HEK293 (cell line): ENCODE results near the gene DPF3.

ENCODE experiments used
- CTCF ChIA-PET: fragments of 350-600 bp; formaldehyde crosslinking; extraction: SDS; loops from one replicate; lab custom pipeline; 2021; ENCODE audit warnings: antibody characterized with exemption; lab: Yijun Ruan, JAX
- POLR2A ChIA-PET: fragments of 300-600 bp; formaldehyde crosslinking; extraction: SDS; loops from one replicate; lab custom pipeline; 2020; ENCODE audit warnings: antibody characterized with exemption, inconsistent platforms; lab: Yijun Ruan, JAX
- H3K27ac ChIP-seq: fragments of 200-500 bp; sonication (Bioruptor generic); 2 replicates; pipeline ENCODE4 v1.5.1; 2014; ENCODE audit warnings: low read depth, low read length, control low read depth, inconsistent platforms; ENCODE audit errors: extremely low read depth
- H3K36me3 ChIP-seq, 2 experiments: fragments of 200-500 bp in 1 of 2; sonication (Bioruptor generic) in 1 of 2; 1 replicate in 1 of 2; 2 replicates in 1 of 2; pipeline ENCODE4 v1.5.1; 2014 to 2017; ENCODE audit warnings: inconsistent platforms in 2 of 2, low read length in 2 of 2; ENCODE audit not compliant: control insufficient read depth in 2 of 2, insufficient read depth in 1 of 2
- H3K4me1 ChIP-seq: fragments of 200-500 bp; sonication (Bioruptor generic); 2 replicates; pipeline ENCODE4 v1.5.1; 2014; ENCODE audit warnings: mild to moderate bottlenecking, low read length, inconsistent platforms; ENCODE audit not compliant: control insufficient read depth, insufficient read depth
- H3K4me3 ChIP-seq: 2 replicates; pipeline ENCODE4 v1.5.1; 2011; ENCODE audit warnings: low read depth, mild to moderate bottlenecking, control low read depth, low read length, moderate library complexity
- H3K9me3 ChIP-seq: fragments of 200-500 bp; sonication (Bioruptor generic); 2 replicates; pipeline ENCODE4 v1.5.1; 2014; ENCODE audit warnings: low read depth, low read length, inconsistent platforms; ENCODE audit not compliant: control insufficient read depth, insufficient read depth
- HOXA7 ChIP-seq: sonication (generic); formaldehyde crosslinking; IDR thresholded peaks from 2 replicates; pipeline ENCODE4 v1.8.1; 2022; ENCODE audit warnings: missing genetic modification reagents, borderline replicate concordance
- HOXD13 ChIP-seq: sonication (generic); formaldehyde crosslinking; IDR thresholded peaks from 2 replicates; pipeline ENCODE4 v1.8.0; 2022; ENCODE audit warnings: missing genetic modification reagents, borderline replicate concordance
- KLF7 ChIP-seq: fragments of 450-650 bp; formaldehyde crosslinking; IDR thresholded peaks from 2 replicates; pipeline ENCODE4 v1.5.1; 2016; ENCODE audit warnings: missing biosample characterization, missing genetic modification characterization, borderline replicate concordance
- KLF9 ChIP-seq: fragments of 450-650 bp; formaldehyde crosslinking; IDR thresholded peaks from 2 replicates; pipeline ENCODE4 v1.5.1; 2016; ENCODE audit warnings: missing biosample characterization, missing genetic modification characterization, low read depth
- MYNN ChIP-seq: fragments of 450-650 bp; formaldehyde crosslinking; IDR thresholded peaks from 2 replicates; pipeline ENCODE4 v1.5.1; 2016; ENCODE audit warnings: missing biosample characterization, missing genetic modification characterization, borderline replicate concordance
- MZF1 ChIP-seq: fragments of 450-650 bp; formaldehyde crosslinking; IDR thresholded peaks from 2 replicates; pipeline ENCODE4 v1.5.1; 2017; ENCODE audit warnings: missing biosample characterization, missing genetic modification characterization, borderline replicate concordance
- OVOL3 ChIP-seq: fragments of 450-650 bp; formaldehyde crosslinking; IDR thresholded peaks from 2 replicates; pipeline ENCODE4 v1.5.1; 2016; ENCODE audit warnings: missing biosample characterization, missing genetic modification characterization
- YY2 ChIP-seq: fragments of 450-650 bp; formaldehyde crosslinking; IDR thresholded peaks from 2 replicates; pipeline ENCODE4 v1.5.1; 2016; ENCODE audit warnings: missing biosample characterization, missing genetic modification characterization
- ZEB2 ChIP-seq: fragments of 450-650 bp; formaldehyde crosslinking; IDR thresholded peaks from 2 replicates; pipeline ENCODE4 v1.5.1; 2016; ENCODE audit warnings: missing biosample characterization, missing genetic modification characterization
- ZNF114 ChIP-seq: fragments of 450-650 bp; formaldehyde crosslinking; IDR thresholded peaks from 2 replicates; pipeline ENCODE4 v1.5.0; 2017; ENCODE audit warnings: missing biosample characterization, missing genetic modification characterization
- ZNF18 ChIP-seq: fragments of 450-650 bp; formaldehyde crosslinking; IDR thresholded peaks from 2 replicates; pipeline ENCODE4 v1.5.1; 2016; ENCODE audit warnings: missing biosample characterization, missing genetic modification characterization
- ZNF214 ChIP-seq: fragments of 450-650 bp; formaldehyde crosslinking; IDR thresholded peaks from 2 replicates; pipeline ENCODE4 v1.5.1; 2017; ENCODE audit warnings: missing biosample characterization, mild to moderate bottlenecking, missing genetic modification characterization, borderline replicate concordance
- ZNF23 ChIP-seq: fragments of 450-650 bp; formaldehyde crosslinking; IDR thresholded peaks from 2 replicates; pipeline ENCODE4 v1.5.1; 2016; ENCODE audit warnings: missing biosample characterization, missing genetic modification characterization, borderline replicate concordance
- ZNF341 ChIP-seq: fragments of 450-650 bp; formaldehyde crosslinking; IDR thresholded peaks from 2 replicates; pipeline ENCODE4; 2016; ENCODE audit warnings: low read depth, missing biosample characterization, missing genetic modification characterization
- ZNF350 ChIP-seq: fragments of 450-650 bp; formaldehyde crosslinking; IDR thresholded peaks from 2 replicates; pipeline ENCODE4 v1.5.0; 2017; ENCODE audit warnings: missing biosample characterization, mild to moderate bottlenecking, missing genetic modification characterization
- ZNF404 ChIP-seq: fragments of 450-650 bp; formaldehyde crosslinking; IDR thresholded peaks from 2 replicates; pipeline ENCODE4 v1.5.1; 2017; ENCODE audit warnings: missing biosample characterization, missing genetic modification characterization
- ZNF423 ChIP-seq: fragments of 450-650 bp; formaldehyde crosslinking; IDR thresholded peaks from 2 replicates; pipeline ENCODE4 v1.5.1; 2016; ENCODE audit warnings: missing biosample characterization, missing genetic modification characterization
- ZNF549 ChIP-seq: fragments of 450-650 bp; IDR thresholded peaks from 2 replicates; pipeline ENCODE4 v1.5.1; 2018; ENCODE audit warnings: missing biosample characterization, missing genetic modification characterization, mild to moderate bottlenecking, inconsistent platforms, moderate library complexity
- ZNF560 ChIP-seq: fragments of 450-650 bp; formaldehyde crosslinking; IDR thresholded peaks from 2 replicates; pipeline ENCODE4 v1.5.1; 2017; ENCODE audit warnings: missing biosample characterization, missing genetic modification characterization, borderline replicate concordance
- ZNF561 ChIP-seq: fragments of 450-650 bp; IDR thresholded peaks from 2 replicates; pipeline ENCODE4 v1.5.1; 2018; ENCODE audit warnings: missing biosample characterization, missing genetic modification characterization, borderline replicate concordance
- ZNF585B ChIP-seq: fragments of 450-650 bp; formaldehyde crosslinking; IDR thresholded peaks from 2 replicates; pipeline ENCODE4 v1.5.1; 2016; ENCODE audit warnings: missing biosample characterization, missing genetic modification characterization
- ZNF664 ChIP-seq: fragments of 450-650 bp; formaldehyde crosslinking; IDR thresholded peaks from 2 replicates; pipeline ENCODE4 v1.5.1; 2016; ENCODE audit warnings: missing biosample characterization, missing genetic modification characterization
- ZNF670 ChIP-seq: fragments of 450-650 bp; formaldehyde crosslinking; IDR thresholded peaks from 2 replicates; pipeline ENCODE4 v1.5.1; 2016; ENCODE audit warnings: missing biosample characterization, missing genetic modification characterization, low read depth
- ZNF776 ChIP-seq: fragments of 450-650 bp; formaldehyde crosslinking; IDR thresholded peaks from 2 replicates; pipeline ENCODE4 v1.5.0; 2017; ENCODE audit warnings: missing biosample characterization, missing genetic modification characterization, borderline replicate concordance
- ZNF777 ChIP-seq: fragments of 450-650 bp; formaldehyde crosslinking; IDR thresholded peaks from 2 replicates; pipeline ENCODE4 v1.5.1; 2017; ENCODE audit warnings: missing biosample characterization, missing genetic modification characterization, borderline replicate concordance
- ZNF785 ChIP-seq: fragments of 450-650 bp; formaldehyde crosslinking; IDR thresholded peaks from 2 replicates; pipeline ENCODE4 v1.5.1; 2016; ENCODE audit warnings: missing biosample characterization, missing genetic modification characterization
- ZNF791 ChIP-seq: fragments of 450-650 bp; formaldehyde crosslinking; IDR thresholded peaks from 2 replicates; pipeline ENCODE4 v1.5.1; 2016; ENCODE audit warnings: missing biosample characterization, missing genetic modification characterization
- ZSCAN23 ChIP-seq: fragments of 450-650 bp; formaldehyde crosslinking; IDR thresholded peaks from 2 replicates; pipeline ENCODE4 v1.5.1; 2016; ENCODE audit warnings: missing biosample characterization, missing genetic modification characterization
- ZSCAN30 ChIP-seq: fragments of 450-650 bp; IDR thresholded peaks from 2 replicates; pipeline ENCODE4 v1.5.1; 2018; ENCODE audit warnings: missing biosample characterization, mild to moderate bottlenecking, missing genetic modification characterization, moderate library complexity
- ZSCAN4 ChIP-seq: fragments of 450-650 bp; formaldehyde crosslinking; IDR thresholded peaks from 2 replicates; pipeline ENCODE4 v1.5.1; 2017; ENCODE audit warnings: missing biosample characterization, missing genetic modification characterization
- ZXDB ChIP-seq: fragments of 450-650 bp; formaldehyde crosslinking; IDR thresholded peaks from 2 replicates; pipeline ENCODE4 v1.5.1; 2016; ENCODE audit warnings: missing biosample characterization, missing genetic modification characterization
- TF ChIP-seq, protein P1 (sequence below): fragments of 450-650 bp; formaldehyde crosslinking; IDR thresholded peaks from 2 replicates; pipeline ENCODE4; 2016; ENCODE audit warnings: missing biosample characterization, missing genetic modification characterization
- TF ChIP-seq, protein P2 (sequence below): fragments of 450-650 bp; formaldehyde crosslinking; IDR thresholded peaks from 2 replicates; pipeline ENCODE4 v1.5.1; 2016; ENCODE audit warnings: missing biosample characterization, missing genetic modification characterization

The DPF3 gene

DNA sequence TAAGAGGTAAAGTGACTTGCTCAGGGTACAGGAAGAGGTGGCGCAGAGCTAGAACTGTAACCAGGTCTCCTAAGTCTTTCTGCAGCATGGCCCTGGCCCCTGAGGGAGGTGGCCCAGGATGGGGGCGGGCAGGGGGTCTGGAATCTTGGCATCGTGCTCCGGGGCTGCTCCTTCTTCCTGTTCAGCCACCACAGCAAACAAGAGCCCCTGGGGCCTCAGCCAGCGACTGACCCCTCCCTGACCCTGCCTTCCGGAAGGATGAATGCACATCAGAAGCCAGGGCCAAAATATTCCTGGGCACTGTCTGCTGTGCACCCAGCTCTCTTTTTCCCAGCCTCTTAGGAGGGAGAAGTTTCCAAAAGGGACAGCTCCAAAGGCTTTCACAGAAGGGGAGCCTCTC is 242.8 kb downstream of the DPF3 start:
- ChIA-PET CTCF (interaction anchor here (0.5 kb wide), 1 partner anchor 566 kb away, joined by 10 read pairs; no protein-coding TSS in a partner anchor), POLR2A (interaction anchor here (0.6 kb wide), 2 partner anchors 36 to 197 kb away, joined by 3 read pairs; no protein-coding TSS in a partner anchor)
- no peaks in the 10 kb centered on the region for H3K4me1 ChIP-seq
- TF ChIP-seq ZEB2 (tag by site-specific recombination) (no peak), ZNF670 (no peak), ZNF561 (no peak), ZSCAN4 (tag by site-specific recombination) (no peak), ZNF18 (no peak), ZNF404 (no peak), ZNF114 (tag by site-specific recombination) (no peak), ZSCAN23 (tag by site-specific recombination) (no peak), ZSCAN30 (tag by site-specific recombination) (no peak), ZNF423 (tag by site-specific recombination) (no peak), ZNF785 (no peak), ZNF776 (tag by site-specific recombination) (no peak), HOXA7 (CRISPR knock-in tag) (no peak), ZNF23 (no peak), KLF7 (no peak), ZNF350 (no peak), ZNF560 (tag by site-specific recombination) (no peak), ZNF341 (no peak)
- TF ChIP-seq, protein P1, sequence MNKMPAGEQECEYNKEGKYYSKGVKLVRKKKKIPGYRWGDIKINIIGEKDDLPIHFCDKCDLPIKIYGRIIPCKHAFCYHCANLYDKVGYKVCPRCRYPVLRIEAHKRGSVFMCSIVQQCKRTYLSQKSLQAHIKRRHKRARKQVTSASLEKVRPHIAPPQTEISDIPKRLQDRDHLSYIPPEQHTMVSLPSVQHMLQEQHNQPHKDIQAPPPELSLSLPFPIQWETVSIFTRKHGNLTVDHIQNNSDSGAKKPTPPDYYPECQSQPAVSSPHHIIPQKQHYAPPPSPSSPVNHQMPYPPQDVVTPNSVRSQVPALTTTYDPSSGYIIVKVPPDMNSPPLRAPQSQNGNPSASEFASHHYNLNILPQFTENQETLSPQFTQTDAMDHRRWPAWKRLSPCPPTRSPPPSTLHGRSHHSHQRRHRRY (tag by site-specific recombination): no peak
- no peak overlapping the region for H3K4me3 ChIP-seq
- no peak overlapping the region for H3K27ac ChIP-seq
- H3K9me3 ChIP-seq: no peaks in the 10 kb centered on the region
- no peaks in the 10 kb centered on the region for H3K36me3 ChIP-seq

- H3K9me3 ChIP-seq: no peaks in the 10 kb centered on the region
- H3K4me1 ChIP-seq: no peaks in the 10 kb centered on the region
- CTCF ChIA-PET: interaction anchor here (0.6 kb wide), 1 partner anchor 415 kb away, joined by 7 read pairs; no protein-coding TSS in a partner anchor
- no peak overlapping the region for H3K27ac ChIP-seq
- no peak overlapping the region for H3K4me3 ChIP-seq
- H3K36me3 ChIP-seq: no peaks in the 10 kb centered on the region
- POLR2A ChIA-PET: no interaction called here
- no peak for TF ChIP-seq ZNF791 (tag by site-specific recombination)
- no peak for TF ChIP-seq YY2 (tag by site-specific recombination)
- TF ChIP-seq ZXDB (tag by site-specific recombination): no peak
- TF ChIP-seq HOXA7 (CRISPR knock-in tag): no peak
- no peak for TF ChIP-seq ZNF777
- TF ChIP-seq, protein P2, sequence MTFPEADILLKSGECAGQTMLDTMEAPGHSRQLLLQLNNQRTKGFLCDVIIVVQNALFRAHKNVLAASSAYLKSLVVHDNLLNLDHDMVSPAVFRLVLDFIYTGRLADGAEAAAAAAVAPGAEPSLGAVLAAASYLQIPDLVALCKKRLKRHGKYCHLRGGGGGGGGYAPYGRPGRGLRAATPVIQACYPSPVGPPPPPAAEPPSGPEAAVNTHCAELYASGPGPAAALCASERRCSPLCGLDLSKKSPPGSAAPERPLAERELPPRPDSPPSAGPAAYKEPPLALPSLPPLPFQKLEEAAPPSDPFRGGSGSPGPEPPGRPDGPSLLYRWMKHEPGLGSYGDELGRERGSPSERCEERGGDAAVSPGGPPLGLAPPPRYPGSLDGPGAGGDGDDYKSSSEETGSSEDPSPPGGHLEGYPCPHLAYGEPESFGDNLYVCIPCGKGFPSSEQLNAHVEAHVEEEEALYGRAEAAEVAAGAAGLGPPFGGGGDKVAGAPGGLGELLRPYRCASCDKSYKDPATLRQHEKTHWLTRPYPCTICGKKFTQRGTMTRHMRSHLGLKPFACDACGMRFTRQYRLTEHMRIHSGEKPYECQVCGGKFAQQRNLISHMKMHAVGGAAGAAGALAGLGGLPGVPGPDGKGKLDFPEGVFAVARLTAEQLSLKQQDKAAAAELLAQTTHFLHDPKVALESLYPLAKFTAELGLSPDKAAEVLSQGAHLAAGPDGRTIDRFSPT: no peak
- no peak for TF ChIP-seq ZNF549
- no peak for TF ChIP-seq ZNF664
- no peak for TF ChIP-seq MYNN (tag by site-specific recombination)
- no peak for TF ChIP-seq ZNF214 (tag by site-specific recombination)
- TF ChIP-seq MZF1 (tag by site-specific recombination): no peak
- no peak for TF ChIP-seq OVOL3 (tag by site-specific recombination)
- no peak for TF ChIP-seq ZNF585B (tag by site-specific recombination)
- TF ChIP-seq KLF9: no peak
- TF ChIP-seq HOXD13 (CRISPR knock-in tag): no peak
Measured at GRCh38 chr14:72649603-72650227, 244.2 kb downstream of the DPF3 start.
